ENCODE measurements around the gene SIGLEC11. TPM values are rescaled to one million over a fixed set of nuclear protein-coding genes. Genes with fewer than 3 reads are reported as not detected.

The SIGLEC11 gene
- total and polyA plus RNA-seq, 2 of the 13 experiments (the other 11 are each of a cell fraction or from before 2014, with no cell fraction given): not detected

DNA sequence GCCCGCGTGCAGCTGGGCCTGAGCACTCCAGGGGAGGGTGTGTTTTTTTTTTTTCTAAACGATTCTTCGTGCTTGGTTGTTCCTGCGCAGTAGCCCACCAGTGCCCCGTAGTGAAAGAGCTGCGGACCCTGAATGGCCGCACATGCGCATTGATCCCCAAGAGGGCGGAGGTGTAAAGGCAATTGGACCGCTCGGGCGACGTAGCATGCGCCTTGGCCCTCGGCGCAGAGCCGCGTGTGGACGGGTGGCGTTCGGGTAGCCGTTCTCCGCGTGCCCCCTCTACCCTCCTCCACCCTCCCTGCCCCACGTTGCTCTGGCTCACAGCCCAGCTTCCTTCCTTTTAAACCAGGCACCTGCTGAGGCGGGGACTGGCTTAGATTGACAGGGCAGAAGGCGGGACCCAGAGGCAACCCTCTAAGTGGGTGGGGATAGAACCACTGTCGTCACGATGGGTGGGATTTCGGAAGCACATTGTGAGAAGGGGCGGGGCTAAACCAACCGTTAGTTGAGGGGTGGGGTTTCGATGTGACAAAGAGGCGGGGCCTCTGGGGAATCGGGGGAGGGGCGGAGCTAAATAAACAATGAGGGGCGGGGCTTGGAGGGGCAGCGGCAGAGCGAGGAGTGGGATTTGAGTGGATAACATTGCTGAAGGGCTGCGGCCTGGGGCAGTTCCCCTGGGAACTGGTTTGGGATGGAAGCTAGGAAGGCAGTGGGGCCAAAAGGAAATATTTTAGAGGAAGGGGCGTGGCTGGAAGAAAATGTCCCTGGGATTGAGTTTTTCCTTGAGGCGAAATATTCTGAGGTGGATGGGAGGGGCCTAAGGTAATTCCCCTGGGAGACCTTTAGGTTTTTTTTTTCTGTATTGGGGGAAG is 31.1 kb downstream of the SIGLEC11 start (continued):
- TF ChIP-seq, protein P1, sequence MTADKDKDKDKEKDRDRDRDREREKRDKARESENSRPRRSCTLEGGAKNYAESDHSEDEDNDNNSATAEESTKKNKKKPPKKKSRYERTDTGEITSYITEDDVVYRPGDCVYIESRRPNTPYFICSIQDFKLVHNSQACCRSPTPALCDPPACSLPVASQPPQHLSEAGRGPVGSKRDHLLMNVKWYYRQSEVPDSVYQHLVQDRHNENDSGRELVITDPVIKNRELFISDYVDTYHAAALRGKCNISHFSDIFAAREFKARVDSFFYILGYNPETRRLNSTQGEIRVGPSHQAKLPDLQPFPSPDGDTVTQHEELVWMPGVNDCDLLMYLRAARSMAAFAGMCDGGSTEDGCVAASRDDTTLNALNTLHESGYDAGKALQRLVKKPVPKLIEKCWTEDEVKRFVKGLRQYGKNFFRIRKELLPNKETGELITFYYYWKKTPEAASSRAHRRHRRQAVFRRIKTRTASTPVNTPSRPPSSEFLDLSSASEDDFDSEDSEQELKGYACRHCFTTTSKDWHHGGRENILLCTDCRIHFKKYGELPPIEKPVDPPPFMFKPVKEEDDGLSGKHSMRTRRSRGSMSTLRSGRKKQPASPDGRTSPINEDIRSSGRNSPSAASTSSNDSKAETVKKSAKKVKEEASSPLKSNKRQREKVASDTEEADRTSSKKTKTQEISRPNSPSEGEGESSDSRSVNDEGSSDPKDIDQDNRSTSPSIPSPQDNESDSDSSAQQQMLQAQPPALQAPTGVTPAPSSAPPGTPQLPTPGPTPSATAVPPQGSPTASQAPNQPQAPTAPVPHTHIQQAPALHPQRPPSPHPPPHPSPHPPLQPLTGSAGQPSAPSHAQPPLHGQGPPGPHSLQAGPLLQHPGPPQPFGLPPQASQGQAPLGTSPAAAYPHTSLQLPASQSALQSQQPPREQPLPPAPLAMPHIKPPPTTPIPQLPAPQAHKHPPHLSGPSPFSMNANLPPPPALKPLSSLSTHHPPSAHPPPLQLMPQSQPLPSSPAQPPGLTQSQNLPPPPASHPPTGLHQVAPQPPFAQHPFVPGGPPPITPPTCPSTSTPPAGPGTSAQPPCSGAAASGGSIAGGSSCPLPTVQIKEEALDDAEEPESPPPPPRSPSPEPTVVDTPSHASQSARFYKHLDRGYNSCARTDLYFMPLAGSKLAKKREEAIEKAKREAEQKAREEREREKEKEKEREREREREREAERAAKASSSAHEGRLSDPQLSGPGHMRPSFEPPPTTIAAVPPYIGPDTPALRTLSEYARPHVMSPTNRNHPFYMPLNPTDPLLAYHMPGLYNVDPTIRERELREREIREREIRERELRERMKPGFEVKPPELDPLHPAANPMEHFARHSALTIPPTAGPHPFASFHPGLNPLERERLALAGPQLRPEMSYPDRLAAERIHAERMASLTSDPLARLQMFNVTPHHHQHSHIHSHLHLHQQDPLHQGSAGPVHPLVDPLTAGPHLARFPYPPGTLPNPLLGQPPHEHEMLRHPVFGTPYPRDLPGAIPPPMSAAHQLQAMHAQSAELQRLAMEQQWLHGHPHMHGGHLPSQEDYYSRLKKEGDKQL (CRISPR knock-in tag; IDR thresholded peaks at IDR 0.05; ENCODE audit: low read depth): no peak
- TF ChIP-seq NRL (CRISPR knock-in tag; IDR thresholded peaks at IDR 0.05; ENCODE audit: borderline replicate concordance): no peak; the same call in 1 of the 2 replicates
- no peak for TF ChIP-seq SMARCE1 (IDR thresholded peaks at IDR 0.05; ENCODE audit: borderline replicate concordance)
- TF ChIP-seq PITX1 (CRISPR knock-in tag; IDR thresholded peaks at IDR 0.05): peak; percentile 28; the same call in 1 of the 2 replicates
- peak; percentile 93 for TF ChIP-seq ZNF253 (CRISPR knock-in tag; IDR thresholded peaks at IDR 0.05; ENCODE audit: borderline replicate concordance)
- TF ChIP-seq, protein P2, sequence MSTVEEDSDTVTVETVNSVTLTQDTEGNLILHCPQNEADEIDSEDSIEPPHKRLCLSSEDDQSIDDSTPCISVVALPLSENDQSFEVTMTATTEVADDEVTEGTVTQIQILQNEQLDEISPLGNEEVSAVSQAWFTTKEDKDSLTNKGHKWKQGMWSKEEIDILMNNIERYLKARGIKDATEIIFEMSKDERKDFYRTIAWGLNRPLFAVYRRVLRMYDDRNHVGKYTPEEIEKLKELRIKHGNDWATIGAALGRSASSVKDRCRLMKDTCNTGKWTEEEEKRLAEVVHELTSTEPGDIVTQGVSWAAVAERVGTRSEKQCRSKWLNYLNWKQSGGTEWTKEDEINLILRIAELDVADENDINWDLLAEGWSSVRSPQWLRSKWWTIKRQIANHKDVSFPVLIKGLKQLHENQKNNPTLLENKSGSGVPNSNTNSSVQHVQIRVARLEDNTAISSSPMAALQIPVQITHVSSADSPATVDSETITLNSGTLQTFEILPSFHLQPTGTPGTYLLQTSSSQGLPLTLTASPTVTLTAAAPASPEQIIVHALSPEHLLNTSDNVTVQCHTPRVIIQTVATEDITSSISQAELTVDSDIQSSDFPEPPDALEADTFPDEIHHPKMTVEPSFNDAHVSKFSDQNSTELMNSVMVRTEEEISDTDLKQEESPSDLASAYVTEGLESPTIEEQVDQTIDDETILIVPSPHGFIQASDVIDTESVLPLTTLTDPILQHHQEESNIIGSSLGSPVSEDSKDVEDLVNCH (CRISPR knock-in tag; IDR thresholded peaks at IDR 0.05): no peak; the same call in 1 of the 2 replicates
- TF ChIP-seq, protein P3, sequence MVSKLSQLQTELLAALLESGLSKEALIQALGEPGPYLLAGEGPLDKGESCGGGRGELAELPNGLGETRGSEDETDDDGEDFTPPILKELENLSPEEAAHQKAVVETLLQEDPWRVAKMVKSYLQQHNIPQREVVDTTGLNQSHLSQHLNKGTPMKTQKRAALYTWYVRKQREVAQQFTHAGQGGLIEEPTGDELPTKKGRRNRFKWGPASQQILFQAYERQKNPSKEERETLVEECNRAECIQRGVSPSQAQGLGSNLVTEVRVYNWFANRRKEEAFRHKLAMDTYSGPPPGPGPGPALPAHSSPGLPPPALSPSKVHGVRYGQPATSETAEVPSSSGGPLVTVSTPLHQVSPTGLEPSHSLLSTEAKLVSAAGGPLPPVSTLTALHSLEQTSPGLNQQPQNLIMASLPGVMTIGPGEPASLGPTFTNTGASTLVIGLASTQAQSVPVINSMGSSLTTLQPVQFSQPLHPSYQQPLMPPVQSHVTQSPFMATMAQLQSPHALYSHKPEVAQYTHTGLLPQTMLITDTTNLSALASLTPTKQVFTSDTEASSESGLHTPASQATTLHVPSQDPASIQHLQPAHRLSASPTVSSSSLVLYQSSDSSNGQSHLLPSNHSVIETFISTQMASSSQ (IDR thresholded peaks at IDR 0.05; ENCODE audit: low read depth): 0 out of 2 replicates have a peak, but pooled peaks have one; percentile 32
- TF ChIP-seq, protein P3 (CRISPR knock-in tag; IDR thresholded peaks at IDR 0.05; ENCODE audit: borderline replicate concordance): no peak
- TF ChIP-seq EP300 (IDR thresholded peaks at IDR 0.05; ENCODE audit: low read depth in 2 of 2, low read length in 2 of 2): no peak
- peak; percentile 11; the same call in 1 of the 2 replicates for TF ChIP-seq EP300 (CRISPR knock-in tag; IDR thresholded peaks at IDR 0.05; ENCODE audit: borderline replicate concordance)
- TF ChIP-seq RFXANK (CRISPR knock-in tag; IDR thresholded peaks at IDR 0.05): no peak
- TF ChIP-seq, protein P4, sequence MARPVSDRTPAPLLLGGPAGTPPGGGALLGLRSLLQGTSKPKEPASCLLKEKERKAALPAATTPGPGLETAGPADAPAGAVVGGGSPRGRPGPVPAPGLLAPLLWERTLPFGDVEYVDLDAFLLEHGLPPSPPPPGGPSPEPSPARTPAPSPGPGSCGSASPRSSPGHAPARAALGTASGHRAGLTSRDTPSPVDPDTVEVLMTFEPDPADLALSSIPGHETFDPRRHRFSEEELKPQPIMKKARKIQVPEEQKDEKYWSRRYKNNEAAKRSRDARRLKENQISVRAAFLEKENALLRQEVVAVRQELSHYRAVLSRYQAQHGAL (CRISPR knock-in tag; IDR thresholded peaks at IDR 0.05; ENCODE audit: not compliant biosample characterization): no peak
- no peak for TF ChIP-seq EHMT2 (IDR thresholded peaks at IDR 0.05; ENCODE audit: borderline replicate concordance, low read depth, low read length)
